Stimulated activated CD4-positive, alpha-beta T cell treated with anti-CD3 and anti-CD28 coated beads, Interleukin-12 subunit alpha, Interleukin-12 subunit beta, amount 100 ng/mL, for 24 hours (primary cell): ENCODE data around the gene CENPA.
A peak's percentile ranks its signal among the peaks of the same experiment; 100 is the strongest.
"Not testable (repeated sequence)": the region's sequence is repeated elsewhere in the genome, so short reads cannot be mapped to it uniquely, and the experiment has no call there.

Experiments used
- DNase-seq, 2 experiments: peaks; one replicate each; pipeline ENCODE4 v3.0.0-alpha.2; 2020; ENCODE audit warnings: low read depth in 2 of 2

The CENPA gene

DNA sequence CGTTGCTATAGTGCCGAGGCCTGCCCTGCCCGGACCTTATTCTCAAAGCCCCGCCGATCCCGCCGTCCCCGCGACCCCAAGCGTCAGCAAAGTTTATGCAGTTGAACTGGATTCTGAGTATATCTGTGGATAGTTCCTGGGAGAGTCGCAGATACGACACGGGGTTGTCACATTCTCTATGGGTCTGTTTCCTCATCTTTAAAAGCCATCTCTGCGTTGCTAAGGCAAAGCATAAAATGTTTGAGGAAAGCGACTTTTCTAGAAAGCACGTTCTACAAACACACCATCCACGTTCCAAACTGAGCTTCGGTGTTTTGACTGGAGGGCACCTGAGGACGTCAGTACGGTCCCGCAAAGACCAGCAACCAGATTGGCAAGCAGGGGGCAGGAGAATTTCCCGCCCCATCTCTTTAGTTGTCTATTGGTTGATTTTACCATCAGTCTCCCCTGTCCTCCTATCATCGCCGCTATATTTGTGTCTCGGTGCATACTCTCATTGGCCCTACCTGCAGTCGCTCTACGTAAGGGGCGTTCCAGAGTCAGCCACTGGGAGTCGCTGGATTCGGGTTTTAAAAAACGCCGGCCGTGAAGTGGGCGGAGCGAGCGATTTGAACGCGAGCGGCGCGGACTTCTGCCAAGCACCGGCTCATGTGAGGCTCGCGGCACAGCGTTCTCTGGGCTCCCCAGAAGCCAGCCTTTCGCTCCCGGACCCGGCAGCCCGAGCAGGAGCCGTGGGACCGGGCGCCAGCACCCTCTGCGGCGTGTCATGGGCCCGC, at the start of gene CENPA:
CENPA (plus strand) TSS at position 626 of the 776 bp plus-strand sequence; CDS start at position 767, 141 bp downstream.
- DNase-seq = peak; percentile 89 to 94

DNA sequence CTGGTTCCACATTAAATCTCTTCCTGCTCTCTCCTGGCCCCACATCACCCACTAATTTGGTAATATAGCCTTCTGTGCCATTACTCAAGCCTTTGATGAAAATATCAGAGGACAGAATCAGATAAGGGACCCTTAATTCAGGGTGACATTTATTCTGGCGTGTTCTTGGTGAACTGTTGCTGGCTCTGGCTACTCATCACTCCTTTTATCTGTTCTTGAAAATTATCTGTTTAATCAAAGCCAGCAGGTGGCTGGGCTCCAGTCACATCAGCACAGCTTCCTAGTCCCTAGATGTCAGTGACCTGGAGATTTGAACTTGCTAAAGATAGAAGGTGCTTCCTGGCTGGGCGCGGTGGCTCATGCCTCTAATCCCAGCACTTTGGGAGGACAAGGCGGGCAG, 48.6 kb upstream of the CENPA start:
- DNase-seq = no peak

- no peak for DNase-seq
Observed at GRCh38 chr2:26738481-26738880, 47.4 kb upstream of the CENPA start.

GRCh38 chr2:26739514-26739913, 46.3 kb upstream of the CENPA start:
- DNase-seq = no peak

DNA sequence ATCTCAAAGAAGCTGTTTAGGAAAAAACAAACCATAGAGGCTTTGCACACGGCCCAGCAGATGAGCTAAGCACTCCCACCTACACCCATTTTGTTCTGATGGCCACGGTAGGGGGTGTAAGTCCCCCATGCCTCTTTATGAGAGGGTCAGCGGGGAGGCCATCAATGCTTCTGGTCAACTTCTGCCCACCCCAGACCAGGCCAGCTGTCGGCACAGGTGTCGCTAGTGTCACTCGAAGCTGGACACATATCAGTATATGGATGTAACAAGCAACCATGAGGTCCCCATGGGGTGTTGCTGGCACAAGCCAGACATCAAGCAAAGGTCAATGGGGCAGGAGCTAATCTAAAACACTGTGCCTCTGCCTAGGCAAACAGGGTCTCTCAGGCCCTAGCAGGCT, 45.5 kb upstream of the CENPA start:
- DNase-seq = no peak

DNA sequence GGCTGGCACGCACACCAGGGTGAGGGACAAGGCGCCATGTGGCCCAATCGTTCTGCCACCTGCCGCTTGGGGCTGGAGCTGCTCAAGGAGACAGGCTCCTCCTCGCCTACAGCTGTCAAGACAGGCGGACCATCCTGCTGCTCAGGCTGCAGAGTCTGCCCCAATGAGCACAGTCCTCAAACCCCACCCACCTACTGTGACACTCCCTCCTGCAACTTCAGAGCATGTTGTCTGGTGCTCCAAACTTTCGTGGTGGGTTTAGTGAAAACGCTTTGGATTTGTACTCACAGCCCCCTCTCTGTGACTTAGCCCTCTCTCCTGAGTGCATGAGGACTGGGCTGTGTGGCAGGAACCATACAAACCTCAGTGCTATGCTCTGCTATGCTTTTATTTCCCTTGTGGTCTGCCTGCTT, 45.0 kb upstream of the CENPA start:
- no peak for DNase-seq

DNA sequence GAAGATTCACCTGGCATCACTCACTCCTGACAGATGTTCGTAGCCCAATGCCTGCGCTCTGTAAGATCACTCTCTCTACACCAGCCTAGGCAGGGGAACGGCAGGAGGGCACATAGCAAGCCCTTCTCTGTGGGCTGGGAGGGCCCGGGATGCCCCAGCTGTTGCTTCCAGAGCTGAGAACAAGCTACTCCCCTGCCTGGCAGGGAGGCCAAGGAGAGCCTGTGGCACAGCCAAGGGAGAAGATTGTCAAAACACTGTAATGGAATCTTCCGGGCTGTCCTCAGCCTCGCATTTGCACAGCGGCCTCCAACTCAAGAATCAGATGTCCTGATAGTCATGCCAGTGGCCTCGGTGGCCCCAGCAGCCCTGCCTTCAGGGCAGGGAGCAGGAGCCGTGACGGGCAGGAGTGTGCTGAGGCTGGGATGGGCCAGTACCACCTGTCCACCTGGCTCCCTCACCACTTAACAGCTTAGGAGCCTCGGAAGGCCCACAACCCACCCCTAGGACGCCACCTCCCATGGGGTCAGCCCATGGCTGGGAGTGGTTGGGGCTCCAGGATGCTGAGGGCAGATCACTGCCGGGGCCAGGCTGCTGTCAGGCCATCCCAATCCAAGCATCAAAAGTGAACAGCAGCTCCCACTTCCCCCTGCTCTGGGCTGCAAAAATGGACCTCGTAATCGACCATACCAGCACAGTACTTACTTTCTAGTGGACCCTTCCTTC, 43.6 kb upstream of the CENPA start:
- no peak for DNase-seq

DNA sequence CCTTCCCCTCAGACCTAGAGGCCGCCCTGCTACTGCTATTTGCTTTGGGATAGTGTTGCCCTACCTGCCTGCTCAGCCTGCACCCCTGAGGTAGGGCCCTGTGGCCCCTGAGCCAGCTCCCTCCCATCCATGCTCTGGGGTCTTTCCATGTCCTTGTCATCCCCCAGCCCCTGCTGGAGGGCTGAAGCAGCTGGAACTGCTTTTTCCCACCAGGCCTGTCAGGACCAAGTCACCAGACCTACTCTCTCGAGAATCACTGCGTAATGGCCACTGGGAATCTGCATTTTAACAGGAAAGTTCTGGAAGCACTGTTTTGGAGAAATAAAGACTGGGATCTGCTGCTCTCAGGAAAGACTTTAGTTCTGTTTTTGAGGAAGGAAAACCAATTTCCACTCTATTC, 42.0 kb upstream of the CENPA start:
- DNase-seq = no peak

DNA sequence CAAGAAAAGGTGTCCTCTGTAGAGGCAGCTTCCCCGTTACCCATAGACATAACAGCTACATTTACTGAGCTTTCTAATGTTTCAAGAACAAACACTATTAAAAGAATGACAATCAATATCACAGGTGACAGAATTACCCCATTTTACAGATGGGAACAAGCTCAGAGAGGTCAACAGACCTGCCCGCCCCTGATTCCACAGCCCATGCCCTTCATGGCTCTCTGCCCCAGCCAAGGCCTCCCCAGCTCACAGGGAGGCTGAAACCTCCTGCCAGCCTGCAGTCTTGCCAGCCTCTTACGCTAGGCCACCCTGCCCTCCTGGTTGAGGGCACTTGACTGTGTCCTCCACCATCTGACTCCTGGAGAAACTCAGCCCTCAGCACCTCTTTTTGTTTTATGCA, 40.9 kb upstream of the CENPA start:
- no peak for DNase-seq

DNA sequence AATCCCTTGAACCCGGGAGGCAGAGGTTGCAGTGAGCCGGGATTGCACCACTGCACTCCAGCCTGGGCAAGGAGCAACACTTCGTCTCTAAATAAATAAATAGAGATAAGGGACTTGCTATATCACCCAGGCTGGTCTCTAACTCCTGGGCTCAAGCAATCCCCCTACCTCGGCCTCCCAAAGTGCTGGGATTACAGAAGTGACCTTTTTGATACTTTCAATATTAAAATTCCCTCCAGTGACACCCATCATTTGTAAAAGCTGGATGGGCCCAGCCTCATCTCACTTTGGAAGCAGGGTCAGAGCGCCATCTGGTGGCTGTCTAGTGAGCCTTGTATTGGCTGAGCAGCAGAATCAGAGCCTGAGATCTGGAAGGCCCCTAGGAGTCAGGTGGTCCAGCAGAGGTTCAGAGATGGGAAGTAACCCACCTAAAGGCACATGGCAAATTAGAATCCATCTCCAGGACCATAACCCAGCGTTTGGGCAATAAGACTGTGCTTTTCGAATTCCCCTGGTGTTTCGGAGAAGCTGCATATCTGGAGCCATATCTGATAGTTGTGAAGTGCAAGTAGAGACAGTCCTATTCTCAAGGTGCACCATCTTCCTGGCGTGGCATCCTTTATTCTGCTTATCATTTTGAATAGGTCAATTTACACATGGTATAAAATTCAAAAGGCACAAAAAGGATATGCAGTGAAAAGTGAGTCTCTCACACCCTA, 40.1 kb upstream of the CENPA start:
- peak; percentile 64 to 79 for DNase-seq

GRCh38 chr2:26746934-26747333, 38.9 kb upstream of the CENPA start:
- no peak for DNase-seq

DNA sequence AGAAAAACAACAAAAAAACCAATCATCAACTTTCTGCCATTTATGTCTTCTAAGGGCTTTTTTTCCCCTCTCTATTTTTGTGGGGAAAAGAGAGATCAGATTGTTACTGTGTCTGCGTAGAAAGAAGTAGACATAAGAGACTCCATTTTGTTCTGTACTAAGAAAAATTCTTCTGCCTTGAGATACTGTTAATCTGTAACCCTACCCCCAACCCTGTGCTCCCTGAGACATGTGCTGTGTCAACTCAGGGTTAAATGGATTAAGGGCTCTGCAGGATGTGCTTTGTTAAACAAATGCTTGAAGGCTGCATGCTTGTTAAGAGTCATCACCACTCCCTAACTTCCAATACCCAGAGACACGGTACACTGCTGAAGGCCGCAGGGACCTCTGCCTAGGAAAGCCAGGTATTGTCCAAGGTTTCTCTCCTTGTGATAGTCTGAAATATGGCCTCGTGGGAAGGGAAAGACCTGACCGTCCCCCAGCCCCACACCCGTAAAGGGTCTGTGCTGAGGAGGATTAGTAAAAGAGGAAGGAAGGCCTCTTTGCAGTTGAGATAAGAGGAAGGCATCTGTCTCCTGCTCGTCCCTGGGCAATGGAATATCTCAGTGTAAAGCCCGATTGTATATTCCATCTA, 36.0 kb upstream of the CENPA start:
- DNase-seq = not testable (repeated sequence)

- DNase-seq = not testable (repeated sequence)
Observed at GRCh38 chr2:26750467-26750866, 35.4 kb upstream of the CENPA start.

- no peak for DNase-seq
Observed at GRCh38 chr2:26752656-26753055, 33.2 kb upstream of the CENPA start.

GRCh38 chr2:26754539-26754938, 31.3 kb upstream of the CENPA start:
- DNase-seq = no peak

GRCh38 chr2:26754972-26755670, 30.7 kb upstream of the CENPA start:
- DNase-seq = no peak

DNA sequence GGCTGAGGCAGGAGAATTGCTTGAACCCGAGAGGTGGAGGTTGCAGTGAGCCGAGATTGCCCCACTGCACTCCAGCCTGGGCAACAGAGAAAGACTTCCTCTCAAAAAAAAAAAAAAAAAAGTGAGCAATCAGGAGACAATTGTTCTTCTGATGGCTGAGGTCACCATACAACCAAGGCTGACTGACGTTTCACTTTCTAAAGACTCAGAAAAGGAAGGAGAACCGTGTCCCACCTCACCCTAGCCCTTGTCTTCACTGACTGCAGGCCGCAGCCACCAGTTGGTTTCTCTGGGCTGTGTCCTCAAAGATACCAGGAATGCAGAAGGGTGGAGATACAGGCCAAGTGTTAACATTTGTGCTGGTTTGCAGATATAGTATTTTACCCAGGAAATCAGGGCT, 29.5 kb upstream of the CENPA start:
- DNase-seq = no peak

- DNase-seq = no peak
Observed at GRCh38 chr2:26757873-26758789, 27.7 kb upstream of the CENPA start.

DNA sequence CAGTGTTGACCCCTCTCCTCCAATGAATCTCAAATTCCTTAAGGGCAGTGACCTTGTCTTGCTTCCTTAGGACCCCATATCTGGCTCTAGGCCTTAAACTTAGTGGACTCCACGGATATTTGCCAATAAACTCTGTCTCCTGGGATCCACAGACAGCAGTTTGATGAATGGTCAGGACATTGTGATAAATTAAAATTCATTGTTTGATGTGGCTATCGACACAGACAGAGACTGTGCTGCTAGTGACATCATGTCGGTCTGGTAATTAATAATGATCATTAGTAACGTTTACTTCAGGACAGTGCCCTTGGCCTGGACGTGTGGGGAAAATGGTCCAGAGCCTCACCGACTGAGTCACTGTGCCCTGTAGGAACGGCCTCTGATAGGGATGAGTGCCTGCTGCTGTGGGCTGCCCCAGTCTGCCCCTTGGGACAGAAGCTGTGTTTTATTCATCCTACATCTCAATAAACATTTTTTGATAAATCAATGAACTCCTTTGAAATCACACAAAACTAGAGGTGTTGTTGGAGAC, 27.0 kb upstream of the CENPA start:
- DNase-seq = no peak

DNA sequence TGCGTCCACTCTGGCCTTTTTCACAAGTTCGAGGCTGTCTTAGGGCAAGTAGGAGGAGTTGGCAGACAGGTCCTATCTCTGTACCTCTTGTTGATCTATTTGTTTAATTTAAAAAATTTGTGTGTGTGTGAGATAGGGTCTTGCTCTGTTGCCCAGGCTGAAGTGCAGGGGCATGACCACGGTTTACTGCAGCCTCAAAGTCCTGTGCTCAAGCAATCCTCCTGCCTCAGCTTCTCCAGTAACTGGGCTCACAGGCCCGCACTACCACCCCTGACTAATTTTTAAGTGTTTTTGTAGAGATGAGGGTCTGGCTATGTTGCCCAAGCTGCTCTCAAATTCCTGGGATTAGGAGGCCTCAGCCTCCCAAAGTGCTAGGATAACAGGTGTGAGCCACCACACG, 26.0 kb upstream of the CENPA start:
- no peak for DNase-seq
